ENCODE results near the gene RGS5.

GRCh38 chr1:163142152-163142551, 60.6 kb downstream of the RGS5 start:
- no peak for TF ChIP-seq REST (IDR thresholded peaks at IDR 0.05; ENCODE audit: insufficient replicate concordance, low read depth)
- TF ChIP-seq, protein P1, sequence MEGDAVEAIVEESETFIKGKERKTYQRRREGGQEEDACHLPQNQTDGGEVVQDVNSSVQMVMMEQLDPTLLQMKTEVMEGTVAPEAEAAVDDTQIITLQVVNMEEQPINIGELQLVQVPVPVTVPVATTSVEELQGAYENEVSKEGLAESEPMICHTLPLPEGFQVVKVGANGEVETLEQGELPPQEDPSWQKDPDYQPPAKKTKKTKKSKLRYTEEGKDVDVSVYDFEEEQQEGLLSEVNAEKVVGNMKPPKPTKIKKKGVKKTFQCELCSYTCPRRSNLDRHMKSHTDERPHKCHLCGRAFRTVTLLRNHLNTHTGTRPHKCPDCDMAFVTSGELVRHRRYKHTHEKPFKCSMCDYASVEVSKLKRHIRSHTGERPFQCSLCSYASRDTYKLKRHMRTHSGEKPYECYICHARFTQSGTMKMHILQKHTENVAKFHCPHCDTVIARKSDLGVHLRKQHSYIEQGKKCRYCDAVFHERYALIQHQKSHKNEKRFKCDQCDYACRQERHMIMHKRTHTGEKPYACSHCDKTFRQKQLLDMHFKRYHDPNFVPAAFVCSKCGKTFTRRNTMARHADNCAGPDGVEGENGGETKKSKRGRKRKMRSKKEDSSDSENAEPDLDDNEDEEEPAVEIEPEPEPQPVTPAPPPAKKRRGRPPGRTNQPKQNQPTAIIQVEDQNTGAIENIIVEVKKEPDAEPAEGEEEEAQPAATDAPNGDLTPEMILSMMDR (IDR thresholded peaks at IDR 0.05; ENCODE audit: insufficient read depth, low read length): no peak
- no peak for TF ChIP-seq GABPA (IDR thresholded peaks at IDR 0.05; ENCODE audit: low read depth)
- no peak for TF ChIP-seq POLR2AphosphoS5 (IDR thresholded peaks at IDR 0.05; ENCODE audit: low read depth)
- no peak for TF ChIP-seq SPI1 (IDR thresholded peaks at IDR 0.05; ENCODE audit: borderline replicate concordance, low read depth)

Data from HL-60 (cell line).